GM23338 (cell line): Measurements from ENCODE around the gene TUBGCP2. TPM values are rescaled to one million over a fixed set of nuclear protein-coding genes. Genes with fewer than 3 reads are reported as not detected.

Experiments used
- ATAC-seq: fragments of 200-7000 bp; cut with Tn5 transposase; 3 replicates; pipeline ENCODE4 v1.9.1; 2020
- DNase-seq: peaks from one replicate; pipeline ENCODE4 v3.0.0-alpha.2; 2015; ENCODE audit warnings: low spot score
- H2AFZ ChIP-seq: fragments of 200-600 bp; sonication (generic); 2 replicates; pipeline ENCODE4 v1.8.0; 2016; ENCODE audit warnings: antibody characterized with exemption, mild to moderate bottlenecking, moderate library complexity
- H3F3A ChIP-seq: fragments of 200-600 bp; sonication (generic); replicated peaks from 2 replicates; pipeline ENCODE4 v1.8.0; 2017; ENCODE audit warnings: antibody characterized with exemption, mixed run types, low read depth
- H3K27ac ChIP-seq: fragments of 200-600 bp; sonication (generic); 2 replicates; pipeline ENCODE4 v1.6.1; 2016; ENCODE audit warnings: low read depth
- H3K27me3 ChIP-seq: fragments of 200-600 bp; sonication (generic); 2 replicates; pipeline ENCODE4 v1.8.0; 2016; ENCODE audit warnings: mild to moderate bottlenecking, mixed run types, moderate library complexity; ENCODE audit not compliant: insufficient read depth
- H3K36me3 ChIP-seq: fragments of 200-600 bp; sonication (generic); 2 replicates; pipeline ENCODE4 v1.8.0; 2016; ENCODE audit warnings: mild to moderate bottlenecking; ENCODE audit not compliant: insufficient read depth
- H3K4me1 ChIP-seq: fragments of 200-600 bp; sonication (generic); 2 replicates; pipeline ENCODE4 v1.8.0; 2016; ENCODE audit warnings: mild to moderate bottlenecking, moderate library complexity; ENCODE audit not compliant: insufficient read depth
- H3K4me2 ChIP-seq: fragments of 200-600 bp; sonication (generic); 2 replicates; pipeline ENCODE4 v1.7.1; 2017; ENCODE audit warnings: mixed run types
- H3K4me3 ChIP-seq: fragments of 200-600 bp; sonication (generic); 2 replicates; pipeline ENCODE4 v1.6.1; 2016; ENCODE audit warnings: mixed run types
- H3K79me2 ChIP-seq: fragments of 200-600 bp; sonication (generic); replicated peaks from 2 replicates; pipeline ENCODE4 v1.8.0; 2017; ENCODE audit warnings: mild to moderate bottlenecking; ENCODE audit not compliant: insufficient read depth
- H3K9me2 ChIP-seq: fragments of 200-600 bp; sonication (generic); 2 replicates; pipeline ENCODE4 v1.8.0; 2017; ENCODE audit not compliant: insufficient read depth
- H4K20me1 ChIP-seq: fragments of 200-600 bp; sonication (generic); replicated peaks from 2 replicates; pipeline ENCODE4 v1.8.0; 2017; ENCODE audit warnings: mild to moderate bottlenecking; ENCODE audit not compliant: insufficient read depth
- H3K27ac Mint-ChIP-seq: 2 replicates; pipeline ENCODE4 v1.8.0; 2020; ENCODE audit warnings: inconsistent platforms, mild to moderate bottlenecking, moderate library complexity, mixed read lengths
- H3K27me3 Mint-ChIP-seq: 3 replicates; pipeline ENCODE4 v1.8.0; 2022; ENCODE audit warnings: low read depth, mild to moderate bottlenecking, moderate library complexity, mixed read lengths, inconsistent platforms; ENCODE audit not compliant: insufficient read depth, poor library complexity
- H3K36me3 Mint-ChIP-seq: 3 replicates; pipeline ENCODE4 v1.8.0; 2021; ENCODE audit warnings: low read depth, mild to moderate bottlenecking, inconsistent platforms, moderate library complexity, mixed read lengths
- H3K4me1 Mint-ChIP-seq: 3 replicates; pipeline ENCODE4 v1.8.0; 2020; ENCODE audit warnings: mild to moderate bottlenecking, inconsistent platforms, mixed read lengths
- H3K4me3 Mint-ChIP-seq: 3 replicates; pipeline ENCODE4 v1.8.0; 2021; ENCODE audit warnings: moderate library complexity, mild to moderate bottlenecking, inconsistent platforms, mixed read lengths
- H3K9me3 Mint-ChIP-seq: 3 replicates; pipeline ENCODE4 v1.8.0; 2020; ENCODE audit warnings: moderate library complexity, mild to moderate bottlenecking, inconsistent platforms, mixed read lengths
- CREB1 ChIP-seq: fragments of 250-450 bp; sonication (Bioruptor Pico); IDR thresholded peaks from 2 replicates; pipeline ENCODE4 v1.5.0; 2020; ENCODE audit warnings: low read depth, mild to moderate bottlenecking, moderate library complexity
- CTCF ChIP-seq, 2 experiments: fragments of 200-600 bp in 1 of 2; sonication (generic) in 1 of 2; conservative IDR thresholded peaks; 2 replicates each; pipeline versions ENCODE4 v1.5.1 to v1.6.1; 2016 to 2017; ENCODE audit warnings: antibody characterized with exemption in 2 of 2, low read depth in 2 of 2, mild to moderate bottlenecking in 2 of 2, moderate library complexity in 1 of 2
- ETS1 ChIP-seq: IDR thresholded peaks from 2 replicates; pipeline ENCODE4 v1.6.1; 2016; ENCODE audit warnings: antibody characterized with exemption
- POLR2AphosphoS5 ChIP-seq: IDR thresholded peaks from 2 replicates; pipeline ENCODE4 v1.6.1; 2016; ENCODE audit warnings: antibody characterized with exemption, low read depth
- REST ChIP-seq: IDR thresholded peaks from one replicate; pipeline ENCODE4 v1.6.1; 2018; ENCODE audit warnings: antibody characterized with exemption; ENCODE audit not compliant: unreplicated experiment
- STAT1 ChIP-seq: IDR thresholded peaks from one replicate; pipeline ENCODE4 v1.6.1; 2016; ENCODE audit warnings: antibody characterized with exemption; ENCODE audit not compliant: unreplicated experiment
- ZNF462 ChIP-seq: fragments of 250-450 bp; sonication (Bioruptor Pico); IDR thresholded peaks from 2 replicates; pipeline ENCODE4 v1.5.0; 2020; ENCODE audit warnings: mild to moderate bottlenecking, moderate library complexity
- polyA plus RNA-seq: library from polyadenylated mRNA; unstranded; fragments of >200 nt; fragmentation: Nextera tagmentation; extraction: Ambion mirVana; gene quantifications from 2 replicates; pipeline ENCODE4 v1.2.1, GENCODE V29; 2016
- total RNA-seq: library from RNA; depleted of rRNA; stranded (reverse); fragments of >200 nt; shearing (Covaris generic); gene quantifications from 2 replicates; pipeline ENCODE4 v1.2.3, GENCODE V29; 2014

TUBGCP2 gene
- total and polyA plus RNA-seq, 2 experiments from 2014 or later: 59.6 to 67.7 TPM

GRCh38 chr10:133255323-133255722 is 53.3 kb downstream of the TUBGCP2 start:
- TF ChIP-seq CTCF (conservative IDR thresholded peaks at IDR 0.05; ENCODE audit: low read depth in 2 of 2) (no peak), STAT1 (no peak)
- H2AFZ ChIP-seq: no peak overlapping the region
- no peaks in the 10 kb centered on the region for H3K79me2 ChIP-seq
- Mint-ChIP-seq H3K9me3 (no peaks in the 10 kb centered on the region; the same call in 1 of the 3 replicates), H3K4me3 (no peak overlapping the region), H3K36me3 (no peaks in the 10 kb centered on the region; the same call in 2 of the 3 replicates), H3K27ac (no peak overlapping the region), H3K4me1 (peaks cover 12% of the 10 kb centered on the region), H3K27me3 (peaks cover 18% of the 10 kb centered on the region)
- H3F3A ChIP-seq: no peaks in the 10 kb centered on the region
- no peaks in the 10 kb centered on the region for H3K36me3 ChIP-seq
- H3K27ac ChIP-seq: no peak overlapping the region
- no peaks in the 10 kb centered on the region for H3K9me2 ChIP-seq
- ATAC-seq (no peak), DNase-seq (no peak)
- H3K4me1 ChIP-seq: peaks cover 5% of the 10 kb centered on the region; the same call in 1 of the 2 replicates
- no peaks in the 10 kb centered on the region for H4K20me1 ChIP-seq
- H3K27me3 ChIP-seq: no peaks in the 10 kb centered on the region
- H3K4me2 ChIP-seq: no peak overlapping the region
- H3K4me3 ChIP-seq: no peak overlapping the region

- Histone ChIP-seq H3K27ac (no peak overlapping the region), H3F3A (no peaks in the 10 kb centered on the region), H3K36me3 (no peaks in the 10 kb centered on the region), H3K9me2 (no peaks in the 10 kb centered on the region), H3K79me2 (no peaks in the 10 kb centered on the region), H3K4me3 (no peak overlapping the region), H4K20me1 (no peaks in the 10 kb centered on the region), H3K27me3 (no peaks in the 10 kb centered on the region), H3K4me2 (no peak overlapping the region), H3K4me1 (peaks cover 5% of the 10 kb centered on the region; the same call in 1 of the 2 replicates), H2AFZ (no peak overlapping the region)
- DNase-seq (no peak), ATAC-seq (no peak)
- no peak overlapping the region for H3K4me3 Mint-ChIP-seq
- peak overlapping the region; percentile 15; the same call in 1 of the 2 replicates for H3K27ac Mint-ChIP-seq
- H3K9me3 Mint-ChIP-seq: no peaks in the 10 kb centered on the region; the same call in 1 of the 3 replicates
- H3K36me3 Mint-ChIP-seq: no peaks in the 10 kb centered on the region
- H3K27me3 Mint-ChIP-seq: peaks cover 17% of the 10 kb centered on the region
- peaks cover 12% of the 10 kb centered on the region for H3K4me1 Mint-ChIP-seq
- TF ChIP-seq CREB1 (CRISPR knock-in tag) (no peak), REST (no peak), STAT1 (no peak), ETS1 (no peak), POLR2AphosphoS5 (no peak), ZNF462 (CRISPR knock-in tag) (no peak)
Observed at GRCh38 chr10:133254421-133255120, 54.1 kb downstream of the TUBGCP2 start.
